OCI-M1 (cell line): ENCODE data around the gene ADGRD1.

Experiments
- DNase-seq: peaks from one replicate; lab custom pipeline; 2025; lab: John Stamatoyannopoulos, UW

ADGRD1 gene

GRCh38 chr12:131007031-131007739 is 53.5 kb downstream of the ADGRD1 start:
- DNase-seq, result no peak

- no peak for DNase-seq
Measured at GRCh38 chr12:131007740-131008117, 54.0 kb downstream of the ADGRD1 start.

GRCh38 chr12:131008131-131008912 is 54.6 kb downstream of the ADGRD1 start:
- DNase-seq, result no peak

- DNase-seq, result no peak
Measured at GRCh38 chr12:131008913-131009270, 55.2 kb downstream of the ADGRD1 start.

GRCh38 chr12:131009595-131010395 is 56.1 kb downstream of the ADGRD1 start:
- DNase-seq, result no peak

GRCh38 chr12:131010396-131011131 is 56.9 kb downstream of the ADGRD1 start:
- no peak for DNase-seq

- DNase-seq, result no peak
Measured at GRCh38 chr12:131011165-131012079, 57.7 kb downstream of the ADGRD1 start.

GRCh38 chr12:131012279-131013069 is 58.8 kb downstream of the ADGRD1 start:
- DNase-seq, result no peak

- DNase-seq, result no peak
Measured at GRCh38 chr12:131013118-131013517, 59.4 kb downstream of the ADGRD1 start.

- DNase-seq, result no peak
Measured at GRCh38 chr12:131014343-131014742, 60.6 kb downstream of the ADGRD1 start.

GRCh38 chr12:131015581-131016337 is 62.1 kb downstream of the ADGRD1 start:
- DNase-seq, result no peak

GRCh38 chr12:131017477-131017991 is 63.8 kb downstream of the ADGRD1 start:
- DNase-seq, result no peak

- DNase-seq, result no peak
Measured at GRCh38 chr12:131018019-131018620, 64.4 kb downstream of the ADGRD1 start.

- no peak for DNase-seq
Measured at GRCh38 chr12:131018808-131019397, 65.2 kb downstream of the ADGRD1 start.

- no peak for DNase-seq
Measured at GRCh38 chr12:131020326-131021153, 66.8 kb downstream of the ADGRD1 start.

GRCh38 chr12:131021154-131021541 is 67.4 kb downstream of the ADGRD1 start:
- no peak for DNase-seq

GRCh38 chr12:131024026-131024425 is 70.3 kb downstream of the ADGRD1 start:
- no peak for DNase-seq
